ENCODE results near the gene NDUFV1.

DNA sequence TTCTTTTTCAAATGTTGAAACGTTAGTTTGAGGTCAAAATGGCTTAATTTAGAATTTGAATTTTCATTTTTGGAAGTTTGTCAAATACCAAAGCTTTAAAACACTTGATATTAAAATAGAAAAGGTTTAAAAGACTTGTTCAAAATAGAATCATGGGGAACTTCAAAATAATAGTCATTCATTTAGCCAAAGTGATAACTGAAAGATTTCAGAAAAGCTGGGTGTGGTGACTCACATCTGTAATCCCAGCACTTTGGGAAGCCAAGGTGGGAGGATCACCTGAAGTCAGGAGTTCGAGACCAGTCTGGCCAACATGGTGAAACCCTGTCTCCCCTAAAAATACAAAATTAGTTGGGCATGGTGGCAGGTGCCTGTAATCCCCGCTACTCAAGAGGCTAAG lies 12.3 kb upstream of the NDUFV1 start:
- TF ChIP-seq RARB (CRISPR knock-in tag; IDR thresholded peaks at IDR 0.05) (no peak), SNAI2 (CRISPR knock-in tag; IDR thresholded peaks at IDR 0.05) (no peak)
